Mucosa of descending colon (tissue), 3 donors: ENCODE measurements around the gene NOL3. TPM values are rescaled to one million over a fixed set of nuclear protein-coding genes. Genes with fewer than 3 reads are reported as not detected.

Experiments
- ATAC-seq: fragments of 200-7000 bp; cut with Tn5 transposase; one replicate; pipeline ENCODE4 v1.9.1; 2020; ENCODE audit warnings: mild to moderate bottlenecking, moderate library complexity
- DNase-seq, 3 donors: peaks; one replicate each; pipeline ENCODE4 v3.0.0-alpha.2; 2020
- H3K36me3 ChIP-seq: fragments of 200-600 bp; one replicate; pipeline ENCODE4 v1.8.0; 2021; ENCODE audit warnings: low read depth, mild to moderate bottlenecking
- H3K4me1 ChIP-seq: fragments of 200-600 bp; one replicate; pipeline ENCODE4 v1.8.0; 2021; ENCODE audit warnings: low read depth, mild to moderate bottlenecking
- H3K4me3 ChIP-seq: fragments of 200-600 bp; one replicate; pipeline ENCODE4 v1.8.0; 2021; ENCODE audit warnings: mild to moderate bottlenecking
- H3K9me3 ChIP-seq: fragments of 200-600 bp; one replicate; pipeline ENCODE4 v1.8.0; 2021; ENCODE audit warnings: mild to moderate bottlenecking
- intact Hi-C, 2 donors: fragments of 100-400 bp; cut with DNase I in 1 of 2; cut with micrococcal nuclease in 1 of 2; formaldehyde crosslinking; loops; one replicate each; pipeline versions ENCODE4 v1.11.0 to v1.11.1; 2022; cut with DNase I, micrococcal nuclease
- total RNA-seq, 3 donors: library from RNA; stranded (reverse); fragmentation: NEBNext Ultra II Directional in 2 of 3; extraction: Animal tissue kit (Norgen Biotek cat#: 25700) in 2 of 3; gene quantifications; one replicate each; pipeline versions ENCODE4 v1.2.1 to v1.2.4, GENCODE V29; 2021 to 2023
- TF ChIP-seq, protein P1 (sequence below): fragments of 200-600 bp; IDR thresholded peaks from one replicate; pipeline ENCODE4 v1.8.0; 2022; ENCODE audit warnings: antibody characterized with exemption, mild to moderate bottlenecking
- donor health status: DM: no; HTN: no; CAD: no; lungs with moderate emphysema.
- donor health status: DM: no; HTN: no; CAD: no.
- donor health status: DM: no; HTN: yes; CAD: no.

The NOL3 gene
- total RNA-seq, 3 donors from 2014 or later: 23.5 to 35.9 (median 32.0) TPM

DNA sequence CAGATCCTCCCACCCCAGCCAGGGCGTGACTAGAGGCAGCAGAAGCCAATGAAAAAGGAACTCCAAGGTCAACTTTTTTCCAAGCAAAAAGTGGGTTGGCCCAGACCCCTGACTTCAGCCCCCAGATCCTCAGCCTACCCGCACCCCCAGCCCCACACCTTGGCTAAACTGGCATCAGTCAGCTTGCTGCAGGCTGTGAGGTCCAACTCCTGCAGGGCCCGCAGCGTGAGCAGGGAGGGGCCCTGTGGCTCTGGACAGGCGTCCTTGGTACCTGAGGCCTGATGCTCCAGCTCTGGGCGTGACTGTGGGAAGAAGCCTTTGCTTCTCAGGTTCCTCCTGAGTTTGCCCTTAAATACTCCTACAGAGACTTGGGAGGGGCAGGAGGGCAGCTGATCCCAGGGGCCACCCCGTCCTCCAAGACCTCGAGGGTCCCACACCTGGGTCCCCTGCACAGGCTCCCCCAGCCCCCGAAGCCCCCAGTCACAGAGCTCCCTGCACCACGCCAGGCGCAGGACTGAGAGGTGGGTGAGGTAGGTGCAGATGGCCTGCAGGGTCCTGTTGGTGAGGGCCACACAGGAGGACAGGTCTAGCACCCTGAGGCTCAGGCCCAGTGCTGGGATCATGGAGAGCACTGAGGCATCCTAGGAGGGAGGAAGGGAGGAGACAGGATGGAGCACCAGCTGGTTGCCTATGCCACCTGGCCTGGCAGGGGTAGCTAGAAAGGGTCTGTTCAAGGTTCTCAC is 38.0 kb downstream of the NOL3 start:
- no peak overlapping the region for H3K4me3 ChIP-seq
- H3K36me3 ChIP-seq: peaks cover 7% of the 10 kb centered on the region
- DNase-seq (no peak), ATAC-seq (peak; percentile 10)
- no peaks in the 10 kb centered on the region for H3K9me3 ChIP-seq
- intact Hi-C loops: no loop called here
- TF ChIP-seq, protein P1, sequence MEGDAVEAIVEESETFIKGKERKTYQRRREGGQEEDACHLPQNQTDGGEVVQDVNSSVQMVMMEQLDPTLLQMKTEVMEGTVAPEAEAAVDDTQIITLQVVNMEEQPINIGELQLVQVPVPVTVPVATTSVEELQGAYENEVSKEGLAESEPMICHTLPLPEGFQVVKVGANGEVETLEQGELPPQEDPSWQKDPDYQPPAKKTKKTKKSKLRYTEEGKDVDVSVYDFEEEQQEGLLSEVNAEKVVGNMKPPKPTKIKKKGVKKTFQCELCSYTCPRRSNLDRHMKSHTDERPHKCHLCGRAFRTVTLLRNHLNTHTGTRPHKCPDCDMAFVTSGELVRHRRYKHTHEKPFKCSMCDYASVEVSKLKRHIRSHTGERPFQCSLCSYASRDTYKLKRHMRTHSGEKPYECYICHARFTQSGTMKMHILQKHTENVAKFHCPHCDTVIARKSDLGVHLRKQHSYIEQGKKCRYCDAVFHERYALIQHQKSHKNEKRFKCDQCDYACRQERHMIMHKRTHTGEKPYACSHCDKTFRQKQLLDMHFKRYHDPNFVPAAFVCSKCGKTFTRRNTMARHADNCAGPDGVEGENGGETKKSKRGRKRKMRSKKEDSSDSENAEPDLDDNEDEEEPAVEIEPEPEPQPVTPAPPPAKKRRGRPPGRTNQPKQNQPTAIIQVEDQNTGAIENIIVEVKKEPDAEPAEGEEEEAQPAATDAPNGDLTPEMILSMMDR: no peak
- no peaks in the 10 kb centered on the region for H3K4me1 ChIP-seq

DNA sequence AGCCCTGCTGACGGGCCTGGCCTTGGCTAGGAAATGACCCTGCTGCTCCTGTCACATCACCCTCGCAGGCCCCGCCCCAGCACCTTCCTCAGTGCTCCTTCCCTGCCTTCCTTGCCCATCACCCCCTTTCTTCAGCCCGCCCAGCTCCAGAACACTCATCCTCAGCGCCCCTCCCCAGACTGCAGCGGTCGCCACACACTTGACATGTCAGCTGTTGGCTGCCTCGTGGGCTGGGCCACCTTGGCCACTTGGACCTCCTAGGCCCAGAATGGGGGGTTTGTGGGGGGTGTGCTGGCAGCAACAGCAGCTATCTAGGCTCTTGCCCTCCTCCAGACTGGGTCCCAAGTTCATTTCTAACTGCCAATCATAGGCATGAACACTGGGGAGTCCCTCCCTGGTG is 39.2 kb downstream of the NOL3 start:
- no peaks in the 10 kb centered on the region for H3K9me3 ChIP-seq
- intact Hi-C loops: no loop called here
- no peaks in the 10 kb centered on the region for H3K4me1 ChIP-seq
- no peaks in the 10 kb centered on the region for H3K36me3 ChIP-seq
- TF ChIP-seq, protein P1: no peak
- ATAC-seq (no peak), DNase-seq (no peak)
- H3K4me3 ChIP-seq: no peak overlapping the region

DNA sequence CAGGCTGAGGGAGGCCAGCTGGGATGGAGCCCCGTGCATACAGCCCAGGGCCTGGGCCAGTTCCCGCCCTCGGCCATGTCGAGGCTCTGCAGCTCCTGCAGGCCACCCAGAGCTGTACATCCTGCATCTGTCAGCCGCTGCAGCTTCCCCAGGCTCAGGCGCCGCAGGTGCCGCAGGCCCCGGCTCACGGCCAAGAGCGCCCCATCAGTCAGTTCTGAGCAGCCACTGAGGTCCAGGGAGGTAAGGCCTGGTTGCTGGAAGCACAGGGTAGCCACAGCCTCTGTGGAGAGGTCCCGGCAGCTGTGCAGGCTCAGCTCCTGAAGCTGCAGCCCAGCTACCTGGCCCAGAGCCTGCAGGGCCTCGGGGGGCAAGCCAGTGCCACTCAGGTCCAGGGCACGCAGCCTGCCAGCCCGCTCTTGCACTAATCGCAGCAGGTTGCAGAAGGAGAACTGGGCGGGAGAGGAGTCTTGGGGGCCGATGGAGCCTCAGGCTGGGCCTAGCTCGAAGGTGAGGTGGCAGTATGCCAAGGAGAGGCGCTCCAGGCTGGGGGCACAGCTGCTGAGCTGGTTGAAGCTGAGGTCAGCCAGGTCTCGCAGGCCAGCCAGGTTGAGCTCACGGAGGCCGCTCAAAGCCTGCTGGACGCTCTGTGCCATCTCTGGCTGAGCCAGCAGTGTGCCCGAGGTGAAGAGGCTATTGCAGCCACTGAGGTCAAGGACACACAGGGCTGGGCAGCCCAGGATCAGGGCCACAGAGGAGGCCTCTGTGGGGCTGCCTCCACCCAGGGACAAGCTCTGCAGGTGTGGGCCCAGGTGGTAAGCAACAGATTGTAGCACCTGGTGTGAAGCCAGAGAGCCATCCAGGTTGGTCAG is 40.0 kb downstream of the NOL3 start:
- TF ChIP-seq, protein P1: no peak
- H3K9me3 ChIP-seq: no peaks in the 10 kb centered on the region
- no peaks in the 10 kb centered on the region for H3K36me3 ChIP-seq
- DNase-seq (no peak), ATAC-seq (no peak)
- intact Hi-C loops: no loop called here
- H3K4me3 ChIP-seq: no peak overlapping the region
- no peaks in the 10 kb centered on the region for H3K4me1 ChIP-seq

DNA sequence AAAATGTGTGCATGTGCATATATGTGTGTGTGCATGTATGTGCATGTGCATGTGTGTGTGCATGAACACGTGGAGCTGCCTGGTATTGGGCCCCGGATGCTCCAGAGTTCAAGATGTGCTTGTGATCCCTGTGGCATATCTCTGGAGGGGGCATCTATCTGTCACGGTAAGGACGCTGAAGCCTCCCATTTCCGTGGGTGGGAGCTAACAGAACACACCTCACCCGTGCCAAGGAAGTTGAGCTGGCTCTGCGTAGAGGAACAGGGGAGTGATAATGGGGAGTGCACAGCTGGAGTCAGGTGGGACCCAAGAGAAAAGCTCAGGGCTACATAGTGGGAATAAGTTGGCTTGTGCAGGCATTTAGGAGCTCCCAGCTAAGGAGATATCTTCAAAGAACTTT is 41.3 kb downstream of the NOL3 start:
- DNase-seq: no peak
- Histone ChIP-seq H3K9me3 (no peaks in the 10 kb centered on the region), H3K4me1 (no peaks in the 10 kb centered on the region), H3K36me3 (no peaks in the 10 kb centered on the region), H3K4me3 (no peak overlapping the region)
- TF ChIP-seq, protein P1: no peak
- ATAC-seq: no peak
- intact Hi-C loops: no loop called here

DNA sequence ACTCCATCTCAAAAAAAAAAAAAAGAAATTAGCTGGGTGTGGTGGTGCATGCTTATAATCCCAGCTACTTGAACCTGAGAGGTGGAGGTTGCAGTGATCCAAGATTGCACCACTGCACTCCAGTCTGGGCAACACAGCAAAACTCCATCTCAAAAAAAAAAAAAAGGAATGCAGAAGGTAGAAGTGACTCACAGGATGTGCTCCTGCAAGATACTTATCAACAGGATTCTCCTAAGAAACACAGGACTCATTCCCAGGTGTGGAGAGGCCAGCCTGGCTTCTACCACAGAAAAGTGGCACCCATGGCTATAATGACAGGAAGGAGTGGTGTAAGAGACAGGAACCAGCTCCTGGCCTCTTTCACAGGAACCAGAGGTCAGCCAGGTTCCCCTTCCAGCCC is 42.4 kb downstream of the NOL3 start:
- no peak overlapping the region for H3K4me3 ChIP-seq
- ATAC-seq: no peak
- H3K4me1 ChIP-seq: no peaks in the 10 kb centered on the region
- DNase-seq: no peak
- H3K36me3 ChIP-seq: no peaks in the 10 kb centered on the region
- intact Hi-C loops: no loop called here
- TF ChIP-seq, protein P1: no peak
- H3K9me3 ChIP-seq: no peaks in the 10 kb centered on the region
